ENCODE data around the gene MND1.

The MND1 gene

DNA sequence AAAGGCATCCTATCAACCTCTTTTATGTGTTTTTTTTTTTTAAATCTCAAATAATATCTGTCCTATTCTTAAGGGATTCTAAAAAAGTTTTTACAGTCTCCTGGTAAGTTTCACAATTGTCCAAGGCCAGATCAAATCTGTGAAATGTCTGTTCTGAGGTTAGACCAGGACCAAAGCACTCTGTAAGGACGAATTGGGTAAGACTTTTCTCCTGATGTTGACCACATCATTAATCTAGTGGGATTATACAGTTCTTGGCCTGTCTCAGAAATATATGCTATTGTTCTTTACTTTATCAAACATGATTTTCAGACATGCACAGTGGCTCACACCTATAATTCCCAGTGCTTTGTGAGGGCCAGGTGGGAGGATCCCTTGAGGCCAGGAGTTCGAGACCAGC, 75.9 kb downstream of the MND1 start:
- Histone ChIP-seq H3K4me3 (ENCODE audit: insufficient read depth in 1 of 2, low read depth in 1 of 2, low read length in 2 of 2) (no peak overlapping the region), H2AK5ac (ENCODE audit: low read length, severe bottlenecking) (no peak overlapping the region), H3K4me1 (ENCODE audit: control insufficient read depth, insufficient read depth, low read depth, low read length) (no peaks in the 10 kb centered on the region), H3K14ac (ENCODE audit: low read length in 2 of 2) (no peak overlapping the region), H3K9ac (ENCODE audit: low read length) (no peak overlapping the region), H2BK5ac (ENCODE audit: low read depth, low read length, poor library complexity, severe bottlenecking) (no peak overlapping the region), H3K23ac (ENCODE audit: low read length in 2 of 2) (no peak overlapping the region), H3K18ac (ENCODE audit: low read depth in 1 of 2, low read length in 2 of 2) (no peak overlapping the region), H4K8ac (ENCODE audit: low read length) (no peak overlapping the region), H3K4ac (ENCODE audit: low read depth in 1 of 2, low read length in 2 of 2) (no peak overlapping the region), H2BK120ac (ENCODE audit: low read depth, low read length) (no peak overlapping the region), H3K27ac (ENCODE audit: low read length, poor library complexity, severe bottlenecking) (no peak overlapping the region), H3K36me3 (ENCODE audit: control insufficient read depth in 1 of 2, insufficient read depth in 2 of 2, low read depth in 1 of 2, low read length in 2 of 2) (no peaks in the 10 kb centered on the region), H4K91ac (ENCODE audit: low read length) (no peak overlapping the region), H2BK15ac (ENCODE audit: low read depth, poor library complexity, severe bottlenecking) (no peak overlapping the region), H3K9me3 (ENCODE audit: control insufficient read depth, low read length) (no peaks in the 10 kb centered on the region), H3K79me1 (replicated peaks; ENCODE audit: low read length, poor library complexity, severe bottlenecking) (no peaks in the 10 kb centered on the region), H3K27me3 (ENCODE audit: control insufficient read depth in 1 of 2, insufficient read depth in 1 of 2, low read length in 2 of 2) (no peaks in the 10 kb centered on the region), H3K4me2 (ENCODE audit: low read length, poor library complexity, severe bottlenecking) (no peak overlapping the region), H2BK12ac (ENCODE audit: low read length in 2 of 2) (no peak overlapping the region), H2AFZ (ENCODE audit: low read depth, low read length) (no peak overlapping the region)
- DNase-seq = no peak
- WGBS = 81% methylated on average over 2 of the region's 2 CpGs

DNA sequence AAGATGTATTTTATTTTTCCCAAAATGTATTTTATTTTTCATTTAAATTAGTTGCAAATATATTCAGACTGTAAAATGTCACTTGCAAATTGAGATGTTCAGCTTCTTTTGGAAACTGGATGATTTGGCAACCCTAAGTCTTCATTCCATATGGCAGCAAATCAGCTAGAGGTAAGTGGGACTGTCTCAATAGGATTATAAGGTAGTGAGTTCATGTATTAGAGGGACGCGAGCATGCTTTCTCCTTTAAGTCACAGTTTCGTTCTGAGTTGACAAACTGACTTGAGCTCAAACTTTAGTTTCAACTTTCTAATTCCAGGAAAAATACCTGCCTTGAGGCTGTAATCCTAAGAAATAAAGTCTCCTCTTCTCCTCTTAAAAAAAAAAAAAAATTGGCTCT, 77.5 kb downstream of the MND1 start:
- no peak overlapping the region for H2BK5ac ChIP-seq (ENCODE audit: low read depth, low read length, poor library complexity, severe bottlenecking)
- H3K9ac ChIP-seq (ENCODE audit: low read length) = no peak overlapping the region
- H3K4me2 ChIP-seq (ENCODE audit: low read length, poor library complexity, severe bottlenecking) = no peak overlapping the region
- no peaks in the 10 kb centered on the region for H3K9me3 ChIP-seq (ENCODE audit: control insufficient read depth, low read length)
- H3K4me1 ChIP-seq (ENCODE audit: control insufficient read depth, insufficient read depth, low read depth, low read length) = no peaks in the 10 kb centered on the region
- H3K4ac ChIP-seq (ENCODE audit: low read depth in 1 of 2, low read length in 2 of 2) = no peak overlapping the region
- no peak overlapping the region for H3K4me3 ChIP-seq (ENCODE audit: insufficient read depth in 1 of 2, low read depth in 1 of 2, low read length in 2 of 2)
- no peaks in the 10 kb centered on the region for H3K27me3 ChIP-seq (ENCODE audit: control insufficient read depth in 1 of 2, insufficient read depth in 1 of 2, low read length in 2 of 2)
- H2AFZ ChIP-seq (ENCODE audit: low read depth, low read length) = no peak overlapping the region
- H3K27ac ChIP-seq (ENCODE audit: low read length, poor library complexity, severe bottlenecking) = no peak overlapping the region
- 95% methylated on average over 3 of the region's 3 CpGs for WGBS
- H3K36me3 ChIP-seq (ENCODE audit: control insufficient read depth in 1 of 2, insufficient read depth in 2 of 2, low read depth in 1 of 2, low read length in 2 of 2) = no peaks in the 10 kb centered on the region
- H3K18ac ChIP-seq (ENCODE audit: low read depth in 1 of 2, low read length in 2 of 2) = no peak overlapping the region
- H3K14ac ChIP-seq (ENCODE audit: low read length in 2 of 2) = no peak overlapping the region
- H2AK5ac ChIP-seq (ENCODE audit: low read length, severe bottlenecking) = no peak overlapping the region
- no peak overlapping the region for H2BK15ac ChIP-seq (ENCODE audit: low read depth, poor library complexity, severe bottlenecking)
- H3K79me1 ChIP-seq (replicated peaks; ENCODE audit: low read length, poor library complexity, severe bottlenecking) = no peaks in the 10 kb centered on the region
- DNase-seq = no peak
- no peak overlapping the region for H3K23ac ChIP-seq (ENCODE audit: low read length in 2 of 2)
- no peak overlapping the region for H2BK12ac ChIP-seq (ENCODE audit: low read length in 2 of 2)
- H4K8ac ChIP-seq (ENCODE audit: low read length) = no peak overlapping the region
- no peak overlapping the region for H4K91ac ChIP-seq (ENCODE audit: low read length)
- no peak overlapping the region for H2BK120ac ChIP-seq (ENCODE audit: low read depth, low read length)

- no peaks in the 10 kb centered on the region for H3K9me3 ChIP-seq (ENCODE audit: control insufficient read depth, low read length)
- H3K79me1 ChIP-seq (replicated peaks; ENCODE audit: low read length, poor library complexity, severe bottlenecking) = no peaks in the 10 kb centered on the region
- no peak overlapping the region for H3K9ac ChIP-seq (ENCODE audit: low read length)
- H3K4me3 ChIP-seq (ENCODE audit: insufficient read depth in 1 of 2, low read depth in 1 of 2, low read length in 2 of 2) = no peak overlapping the region
- H3K18ac ChIP-seq (ENCODE audit: low read depth in 1 of 2, low read length in 2 of 2) = no peak overlapping the region
- H3K23ac ChIP-seq (ENCODE audit: low read length in 2 of 2) = no peak overlapping the region
- no peak overlapping the region for H3K14ac ChIP-seq (ENCODE audit: low read length in 2 of 2)
- no peak overlapping the region for H2AFZ ChIP-seq (ENCODE audit: low read depth, low read length)
- no peak overlapping the region for H2BK12ac ChIP-seq (ENCODE audit: low read length in 2 of 2)
- no peaks in the 10 kb centered on the region for H3K36me3 ChIP-seq (ENCODE audit: control insufficient read depth in 1 of 2, insufficient read depth in 2 of 2, low read depth in 1 of 2, low read length in 2 of 2)
- no peaks in the 10 kb centered on the region for H3K4me1 ChIP-seq (ENCODE audit: control insufficient read depth, insufficient read depth, low read depth, low read length)
- no peak for DNase-seq
- no peak overlapping the region for H4K91ac ChIP-seq (ENCODE audit: low read length)
- no peak overlapping the region for H2BK120ac ChIP-seq (ENCODE audit: low read depth, low read length)
- H3K27me3 ChIP-seq (ENCODE audit: control insufficient read depth in 1 of 2, insufficient read depth in 1 of 2, low read length in 2 of 2) = peaks cover 0 to 3% of the 10 kb centered on the region in 2 experiments
- WGBS = 94% methylated on average over 3 of the region's 4 CpGs
- no peak overlapping the region for H2BK15ac ChIP-seq (ENCODE audit: low read depth, poor library complexity, severe bottlenecking)
- no peak overlapping the region for H2BK5ac ChIP-seq (ENCODE audit: low read depth, low read length, poor library complexity, severe bottlenecking)
- H4K8ac ChIP-seq (ENCODE audit: low read length) = no peak overlapping the region
- H3K4ac ChIP-seq (ENCODE audit: low read depth in 1 of 2, low read length in 2 of 2) = no peak overlapping the region
- H3K27ac ChIP-seq (ENCODE audit: low read length, poor library complexity, severe bottlenecking) = no peak overlapping the region
- H3K4me2 ChIP-seq (ENCODE audit: low read length, poor library complexity, severe bottlenecking) = no peak overlapping the region
- no peak overlapping the region for H2AK5ac ChIP-seq (ENCODE audit: low read length, severe bottlenecking)
Measured at GRCh38 chr4:153426207-153426885, 81.9 kb downstream of the MND1 start.

DNA sequence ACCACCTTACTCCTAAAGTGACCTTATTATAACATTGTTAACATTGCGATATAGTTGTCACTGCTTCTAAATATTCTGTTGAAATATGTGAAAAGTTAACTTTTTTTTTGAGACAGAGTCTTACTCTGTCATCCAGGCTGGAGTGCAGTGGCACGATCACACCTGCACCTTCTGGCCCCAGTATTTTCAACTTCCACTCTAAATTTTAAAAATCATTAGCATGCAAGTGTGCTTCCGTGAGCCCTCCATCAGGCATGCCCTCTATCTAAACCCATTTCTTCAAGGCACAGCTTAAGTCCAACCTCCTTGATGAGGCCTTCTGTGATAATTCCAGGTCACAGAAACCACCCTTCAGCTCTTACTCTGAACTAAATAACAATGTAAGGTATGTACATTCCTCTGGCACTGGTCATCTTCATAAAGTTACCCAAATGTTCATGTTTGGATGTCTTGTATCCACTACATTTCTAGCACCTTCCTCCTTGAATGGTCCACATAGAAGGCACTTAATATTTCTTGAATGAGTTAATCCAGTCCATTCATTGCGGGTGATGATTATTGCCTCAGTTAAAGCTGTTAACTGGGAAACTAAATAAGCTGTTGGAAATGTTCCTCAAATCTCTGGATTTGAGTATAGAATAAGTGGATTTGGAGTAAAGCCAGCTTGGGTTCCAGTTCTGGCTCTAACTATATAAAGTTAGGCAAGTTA, 83.0 kb downstream of the MND1 start:
- no peaks in the 10 kb centered on the region for H3K9me3 ChIP-seq (ENCODE audit: control insufficient read depth, low read length)
- no peak overlapping the region for H3K14ac ChIP-seq (ENCODE audit: low read length in 2 of 2)
- no peak overlapping the region for H3K4ac ChIP-seq (ENCODE audit: low read depth in 1 of 2, low read length in 2 of 2)
- H3K18ac ChIP-seq (ENCODE audit: low read depth in 1 of 2, low read length in 2 of 2) = no peak overlapping the region
- no peak overlapping the region for H3K27ac ChIP-seq (ENCODE audit: low read length, poor library complexity, severe bottlenecking)
- H3K9ac ChIP-seq (ENCODE audit: low read length) = no peak overlapping the region
- no peak overlapping the region for H4K8ac ChIP-seq (ENCODE audit: low read length)
- no peak overlapping the region for H2BK12ac ChIP-seq (ENCODE audit: low read length in 2 of 2)
- no peaks in the 10 kb centered on the region for H3K4me1 ChIP-seq (ENCODE audit: control insufficient read depth, insufficient read depth, low read depth, low read length)
- H2AK5ac ChIP-seq (ENCODE audit: low read length, severe bottlenecking) = no peak overlapping the region
- no peak overlapping the region for H3K4me2 ChIP-seq (ENCODE audit: low read length, poor library complexity, severe bottlenecking)
- H2BK5ac ChIP-seq (ENCODE audit: low read depth, low read length, poor library complexity, severe bottlenecking) = no peak overlapping the region
- H3K79me1 ChIP-seq (replicated peaks; ENCODE audit: low read length, poor library complexity, severe bottlenecking) = no peaks in the 10 kb centered on the region
- H3K27me3 ChIP-seq (ENCODE audit: control insufficient read depth in 1 of 2, insufficient read depth in 1 of 2, low read length in 2 of 2) = peaks cover 0 to 3% of the 10 kb centered on the region in 2 experiments
- WGBS = 96% methylated on average over 3 of the region's 4 CpGs
- H3K36me3 ChIP-seq (ENCODE audit: control insufficient read depth in 1 of 2, insufficient read depth in 2 of 2, low read depth in 1 of 2, low read length in 2 of 2) = no peaks in the 10 kb centered on the region
- H3K23ac ChIP-seq (ENCODE audit: low read length in 2 of 2) = no peak overlapping the region
- no peak overlapping the region for H4K91ac ChIP-seq (ENCODE audit: low read length)
- H3K4me3 ChIP-seq (ENCODE audit: insufficient read depth in 1 of 2, low read depth in 1 of 2, low read length in 2 of 2) = no peak overlapping the region
- H2AFZ ChIP-seq (ENCODE audit: low read depth, low read length) = no peak overlapping the region
- H2BK120ac ChIP-seq (ENCODE audit: low read depth, low read length) = no peak overlapping the region
- no peak for DNase-seq
- no peak overlapping the region for H2BK15ac ChIP-seq (ENCODE audit: low read depth, poor library complexity, severe bottlenecking)
